Colon (tissue), 2 donors: ENCODE results near the gene TANGO6.
"Not testable (repeated sequence)": the region's sequence is repeated elsewhere in the genome, so short reads cannot be mapped to it uniquely, and the experiment has no call there.

Experiments
- FAIRE-seq: peaks from 2 replicates; lab custom pipeline; 2012; peaks lifted over from hg19 to GRCh38; lab: Jason Lieb, UNC
- donor health status: control.
- donor health status: control.

TANGO6 gene

GRCh38 chr16:69014811-69015210 is 171.5 kb downstream of the TANGO6 start:
- FAIRE-seq, result no peak

DNA sequence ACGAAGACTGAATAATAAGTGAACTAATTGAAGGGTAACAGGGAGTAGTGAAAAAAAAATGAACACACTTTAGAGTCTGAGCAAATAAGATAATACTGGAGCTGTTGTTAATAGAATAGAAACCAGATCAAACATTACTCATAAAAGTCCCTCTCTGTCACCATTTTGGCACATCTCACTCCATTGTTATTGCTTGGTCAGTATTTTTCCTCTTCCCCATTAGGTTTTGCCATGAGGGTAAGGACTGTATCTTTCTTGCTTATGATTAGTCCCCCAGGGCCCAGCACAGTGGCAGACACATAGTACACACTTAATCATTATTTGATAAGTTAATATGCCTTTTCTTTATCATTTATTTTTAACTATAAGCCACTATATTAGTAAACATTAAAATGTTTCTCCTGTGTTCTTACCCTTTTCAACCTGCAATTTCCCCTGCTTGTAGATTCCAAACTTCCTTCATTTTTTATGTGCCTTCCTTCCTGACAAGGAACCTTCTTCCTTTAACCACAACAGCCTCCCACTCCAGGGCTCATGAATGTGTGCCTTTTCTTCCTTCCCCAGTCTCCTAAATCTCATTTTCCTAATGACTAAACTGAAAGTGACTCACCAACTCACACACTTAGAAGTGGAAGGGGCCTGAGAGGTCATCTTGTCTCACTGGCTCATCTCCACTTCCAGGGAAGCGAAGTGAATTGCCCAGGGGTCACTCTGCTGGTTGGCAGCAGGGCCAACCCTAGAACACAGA is 173.9 kb downstream of the TANGO6 start:
- FAIRE-seq, result no peak

GRCh38 chr16:69019811-69020210 is 176.5 kb downstream of the TANGO6 start:
- FAIRE-seq, result no peak

- FAIRE-seq, result no peak
These were observed 185.8 kb downstream of the TANGO6 start for GRCh38 chr16:69029121-69029520.

DNA sequence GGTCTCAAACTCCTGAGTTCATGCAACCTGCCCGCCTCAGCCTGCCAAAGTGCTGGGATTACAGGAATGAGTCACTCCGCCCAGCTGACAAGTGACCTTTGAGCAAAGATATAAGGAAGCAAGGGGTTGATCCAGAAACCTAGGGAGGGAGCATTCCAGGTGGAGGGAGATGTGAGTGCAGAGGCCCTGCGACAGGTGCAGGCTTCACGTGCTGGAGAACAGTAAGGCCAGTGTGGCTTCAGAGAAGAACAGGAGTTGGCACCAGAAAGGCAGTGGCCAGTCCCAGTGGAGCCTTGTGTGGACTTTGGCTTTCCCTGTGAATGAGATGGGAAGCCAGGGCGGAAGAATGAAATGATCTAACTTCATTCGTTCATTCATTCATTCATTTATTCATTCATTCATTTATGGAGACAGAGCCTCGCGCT is 188.6 kb downstream of the TANGO6 start:
- FAIRE-seq, result no peak

GRCh38 chr16:69033151-69033949 is 190.0 kb downstream of the TANGO6 start:
- no peak for FAIRE-seq

DNA sequence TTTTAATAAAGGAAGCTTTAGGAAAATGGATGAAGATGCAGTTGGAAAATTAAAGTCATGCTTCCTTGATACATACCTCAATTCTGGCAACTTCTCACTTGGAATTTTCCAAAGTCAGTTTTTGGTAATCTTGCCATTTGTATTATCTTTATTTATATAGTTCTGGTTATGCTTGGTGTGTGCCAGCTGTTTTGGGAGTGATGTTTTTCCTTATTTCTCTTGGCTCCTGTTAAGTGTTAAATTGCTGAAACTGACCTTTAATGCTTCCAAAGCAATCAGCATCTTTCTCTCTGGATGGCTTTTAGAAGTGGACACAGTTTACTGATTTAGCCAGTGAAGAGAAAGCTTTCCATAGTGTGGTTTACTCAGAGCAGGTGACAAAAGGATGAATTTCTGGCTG is 192.0 kb downstream of the TANGO6 start:
- no peak for FAIRE-seq

GRCh38 chr16:69036399-69037091 is 193.2 kb downstream of the TANGO6 start:
- FAIRE-seq, result no peak

- FAIRE-seq, result no peak
These were observed 194.2 kb downstream of the TANGO6 start for GRCh38 chr16:69037373-69038160.

DNA sequence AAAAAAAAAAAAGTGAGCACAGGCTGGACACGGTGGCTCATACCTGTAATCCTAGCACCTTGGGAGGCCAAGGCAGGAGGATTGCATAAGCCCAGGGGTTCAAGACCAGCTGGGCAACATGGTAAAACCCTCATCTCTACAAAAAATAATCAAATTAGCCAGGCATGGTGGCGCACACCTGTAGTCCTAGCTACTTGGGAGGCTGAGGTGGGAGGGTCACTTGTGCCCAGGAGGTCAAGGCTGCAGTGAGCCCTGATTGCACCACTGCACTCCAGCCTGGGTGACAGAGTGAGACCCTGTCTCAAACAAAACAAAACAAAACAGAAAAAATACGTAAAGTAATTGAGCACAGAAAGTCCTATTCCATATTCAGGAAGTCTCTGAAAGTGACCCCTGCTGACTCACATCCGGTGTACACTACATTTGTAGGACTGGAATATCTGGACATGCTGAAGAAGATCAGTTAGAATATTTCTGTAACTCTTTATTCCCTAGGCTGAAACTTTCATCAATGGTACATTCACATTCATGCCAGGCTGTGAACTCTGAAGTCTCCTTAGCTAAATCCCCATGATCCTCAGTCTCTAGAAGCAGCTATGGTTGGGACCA is 196.1 kb downstream of the TANGO6 start:
- FAIRE-seq, result no peak

- no peak for FAIRE-seq
These were observed 197.0 kb downstream of the TANGO6 start for GRCh38 chr16:69040144-69040909.

GRCh38 chr16:69048328-69049120 is 205.2 kb downstream of the TANGO6 start:
- no peak for FAIRE-seq

GRCh38 chr16:69049146-69049545 is 205.8 kb downstream of the TANGO6 start:
- no peak for FAIRE-seq

- no peak for FAIRE-seq
These were observed 206.5 kb downstream of the TANGO6 start for GRCh38 chr16:69049603-69050375.

DNA sequence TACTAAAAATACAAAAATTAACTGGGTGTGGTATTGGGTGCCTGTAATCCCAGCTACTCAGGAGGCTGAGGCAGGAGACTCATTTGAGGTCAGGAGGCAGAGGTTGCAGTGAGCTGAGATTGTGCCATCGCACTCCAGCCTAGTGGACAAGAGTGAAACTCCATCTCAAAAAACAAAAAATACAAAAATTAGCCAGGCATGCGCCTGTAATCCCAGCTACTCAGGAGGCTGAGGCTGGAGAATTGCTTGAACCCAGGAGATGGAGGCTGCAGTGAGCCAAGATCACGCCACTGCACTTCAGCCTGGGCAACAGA is 208.1 kb downstream of the TANGO6 start:
- FAIRE-seq, result not testable (repeated sequence)

GRCh38 chr16:69055008-69055407 is 211.7 kb downstream of the TANGO6 start:
- FAIRE-seq, result no peak

DNA sequence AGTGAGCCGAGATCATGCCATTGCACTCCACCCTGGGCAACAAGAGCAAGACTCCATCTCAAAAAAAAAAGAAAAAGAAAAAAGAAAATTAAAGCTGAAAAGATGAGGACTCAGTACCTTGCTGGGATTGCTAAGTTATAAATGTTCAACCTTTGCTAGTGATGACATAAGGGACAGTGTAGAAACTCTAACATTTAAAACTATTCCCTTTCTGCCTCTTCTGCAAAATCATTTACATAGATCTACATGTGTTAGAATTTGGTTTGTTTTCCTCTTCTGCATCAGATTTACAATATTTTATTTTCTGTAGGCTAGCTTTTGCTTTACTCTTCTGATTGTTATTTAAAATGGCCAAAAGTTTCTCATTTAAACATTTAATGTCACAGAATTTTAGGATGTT is 212.6 kb downstream of the TANGO6 start:
- FAIRE-seq, result no peak

DNA sequence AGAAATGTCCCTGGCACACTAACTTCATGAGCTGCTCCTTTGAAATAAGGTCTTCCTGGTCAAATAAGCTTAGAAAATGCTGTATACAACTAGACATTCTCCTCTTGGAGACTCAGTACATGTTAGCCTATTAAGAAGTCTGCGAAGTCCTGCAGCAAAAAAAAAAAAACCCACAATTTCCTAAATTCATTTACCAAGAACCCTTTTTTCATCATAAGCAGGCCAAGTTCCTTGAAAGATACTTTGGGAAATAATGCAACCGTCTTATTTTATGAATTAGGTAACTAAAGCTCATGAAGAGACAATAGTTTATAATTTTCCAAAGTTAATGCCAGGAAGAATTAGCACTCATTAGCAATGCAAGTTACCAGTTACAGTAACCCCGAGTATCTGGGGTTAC is 213.1 kb downstream of the TANGO6 start:
- no peak for FAIRE-seq
